DOHH2 (cell line): Measurements from ENCODE around the gene PLXNA2.

ENCODE experiments used
- H3F3A ChIP-seq: fragments of 200-600 bp; sonication (generic), shearing (Covaris generic); 2 replicates; pipeline ENCODE4 v1.6.0; 2016; ENCODE audit warnings: antibody characterized with exemption, mild to moderate bottlenecking; ENCODE audit not compliant: control insufficient read depth, insufficient read depth
- H3K27ac ChIP-seq: fragments of 200-600 bp; sonication (generic); 2 replicates; pipeline ENCODE4 v1.5.1; 2014; ENCODE audit warnings: low read depth, mild to moderate bottlenecking, low read length, moderate library complexity
- H3K27me3 ChIP-seq: fragments of 200-600 bp; sonication (generic); 2 replicates; pipeline ENCODE4 v1.6.1; 2014; ENCODE audit warnings: mild to moderate bottlenecking, low read length, mixed read lengths; ENCODE audit not compliant: control insufficient read depth
- H3K36me3 ChIP-seq: fragments of 200-600 bp; sonication (generic); 2 replicates; pipeline ENCODE4 v1.6.1; 2014; ENCODE audit warnings: mild to moderate bottlenecking, low read length, moderate library complexity, mixed read lengths; ENCODE audit not compliant: control insufficient read depth
- H3K4me1 ChIP-seq: fragments of 200-600 bp; sonication (generic); 2 replicates; pipeline ENCODE4 v1.6.1; 2014; ENCODE audit warnings: mild to moderate bottlenecking, low read length, mixed read lengths; ENCODE audit not compliant: control insufficient read depth
- H3K4me2 ChIP-seq: fragments of 200-600 bp; sonication (generic); 2 replicates; pipeline ENCODE4 v1.6.0; 2014; ENCODE audit warnings: mild to moderate bottlenecking, low read length, moderate library complexity
- H3K4me3 ChIP-seq: fragments of 200-600 bp; sonication (generic); 2 replicates; pipeline ENCODE4 v1.5.1; 2014; ENCODE audit warnings: mild to moderate bottlenecking, low read length, mixed read lengths
- H3K79me2 ChIP-seq: fragments of 200-600 bp; sonication (generic); 2 replicates; pipeline ENCODE4 v1.6.1; 2014; ENCODE audit warnings: mild to moderate bottlenecking, low read length, mixed read lengths; ENCODE audit not compliant: control insufficient read depth
- H3K9me2 ChIP-seq: fragments of 200-600 bp; sonication (generic); replicated peaks from 2 replicates; pipeline ENCODE4 v1.6.1; 2014; ENCODE audit warnings: mild to moderate bottlenecking, low read length, mixed read lengths; ENCODE audit not compliant: control insufficient read depth
- H3K9me3 ChIP-seq: fragments of 200-600 bp; sonication (generic); 2 replicates; pipeline ENCODE4 v1.6.1; 2014; ENCODE audit warnings: antibody characterized with exemption, low read length, mixed read lengths; ENCODE audit not compliant: control insufficient read depth, insufficient read depth
- H4K20me1 ChIP-seq: fragments of 200-600 bp; sonication (generic); 2 replicates; pipeline ENCODE4 v1.6.0; 2014; ENCODE audit warnings: low read depth, mild to moderate bottlenecking, antibody characterized with exemption, low read length, moderate library complexity; ENCODE audit not compliant: control insufficient read depth, insufficient read depth
- CTCF ChIP-seq: fragments of 200-600 bp; sonication (generic); IDR thresholded peaks from one replicate; pipeline ENCODE4 v1.5.1; 2014; ENCODE audit warnings: antibody characterized with exemption, mild to moderate bottlenecking, low read depth, low read length; ENCODE audit not compliant: poor library complexity, severe bottlenecking
- EZH2phosphoT487 ChIP-seq: fragments of 200-600 bp; sonication (generic); IDR thresholded peaks from 2 replicates; pipeline ENCODE4 v1.6.1; 2017; ENCODE audit warnings: borderline replicate concordance, mild to moderate bottlenecking, antibody characterized with exemption, low read length, moderate library complexity, mixed read lengths

PLXNA2 gene

GRCh38 chr1:208254862-208255261 lies 10.7 kb upstream of the PLXNA2 start:
- TF ChIP-seq CTCF (no peak), EZH2phosphoT487 (no peak)
- Histone ChIP-seq H3K27ac (no peak overlapping the region), H3K4me3 (no peak overlapping the region), H3K9me2 (no peaks in the 10 kb centered on the region), H4K20me1 (no peaks in the 10 kb centered on the region), H3K9me3 (no peaks in the 10 kb centered on the region), H3K36me3 (no peaks in the 10 kb centered on the region), H3K4me2 (no peak overlapping the region), H3K4me1 (no peaks in the 10 kb centered on the region), H3K27me3 (peaks cover 2% of the 10 kb centered on the region; the same call in 1 of the 2 replicates), H3K79me2 (no peaks in the 10 kb centered on the region), H3F3A (no peaks in the 10 kb centered on the region)

GRCh38 chr1:208254376-208254775 lies 10.2 kb upstream of the PLXNA2 start:
- Histone ChIP-seq H3K4me2 (no peak overlapping the region), H3K4me3 (no peak overlapping the region), H3K27ac (no peak overlapping the region), H3K36me3 (no peaks in the 10 kb centered on the region), H3K4me1 (no peaks in the 10 kb centered on the region), H3F3A (no peaks in the 10 kb centered on the region), H3K27me3 (peaks cover 2% of the 10 kb centered on the region; the same call in 1 of the 2 replicates), H3K9me2 (no peaks in the 10 kb centered on the region), H3K9me3 (no peaks in the 10 kb centered on the region), H4K20me1 (no peaks in the 10 kb centered on the region), H3K79me2 (no peaks in the 10 kb centered on the region)
- no peak for TF ChIP-seq CTCF

- Histone ChIP-seq H4K20me1 (no peaks in the 10 kb centered on the region), H3K79me2 (no peaks in the 10 kb centered on the region), H3K27me3 (peaks cover 6% of the 10 kb centered on the region), H3K9me3 (no peaks in the 10 kb centered on the region), H3K36me3 (no peaks in the 10 kb centered on the region), H3K4me3 (no peak overlapping the region), H3K27ac (no peak overlapping the region), H3K4me1 (no peaks in the 10 kb centered on the region), H3K4me2 (no peak overlapping the region), H3K9me2 (no peaks in the 10 kb centered on the region), H3F3A (no peaks in the 10 kb centered on the region)
- TF ChIP-seq EZH2phosphoT487 (no peak), CTCF (no peak)
Measured at GRCh38 chr1:208252836-208253576, 8.8 kb upstream of the PLXNA2 start.
